Measurements from ENCODE around the gene TECPR1.

Gene TECPR1

GRCh38 chr7:98214811-98215321, 37.2 kb downstream of the TECPR1 start:
- H3K27ac ChIP-seq: no peak overlapping the region
- DNase-seq (ENCODE audit: low read depth, low spot score): no peak

- no peak overlapping the region for H3K27ac ChIP-seq
- DNase-seq (ENCODE audit: low read depth, low spot score): no peak
Observed at GRCh38 chr7:98213888-98214810, 37.9 kb downstream of the TECPR1 start.

DNA sequence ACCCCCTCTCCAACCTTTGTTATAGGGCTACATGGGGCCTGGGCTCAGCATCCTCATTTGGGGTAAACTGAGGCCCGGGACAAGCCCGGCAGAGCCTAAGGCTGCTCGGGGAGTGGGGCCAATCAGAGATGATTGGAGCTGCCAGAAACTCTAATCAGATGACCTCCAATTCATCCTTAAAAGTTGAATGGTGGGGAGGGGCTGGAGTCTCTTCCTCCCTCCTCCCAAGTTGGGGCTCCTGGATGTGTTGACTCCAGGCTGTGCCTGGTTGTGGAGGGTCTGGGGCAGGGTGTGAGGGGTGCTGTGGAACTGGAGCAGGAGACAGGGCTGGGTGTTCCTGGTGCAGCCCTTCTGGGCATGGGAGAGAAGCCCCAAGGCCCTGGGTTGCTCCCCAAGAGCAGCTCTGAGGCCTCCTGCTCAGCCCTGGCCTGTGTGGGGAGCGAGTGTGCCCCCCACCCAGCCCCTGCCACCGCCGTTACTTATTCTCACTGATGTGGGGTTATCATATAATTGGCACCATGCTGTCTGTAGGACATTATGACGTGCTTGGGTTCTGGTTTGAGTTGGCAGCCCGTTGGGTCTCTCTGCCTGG, 38.6 kb downstream of the TECPR1 start:
- no peak for DNase-seq (ENCODE audit: low read depth, low spot score)
- no peak overlapping the region for H3K27ac ChIP-seq

- H3K27ac ChIP-seq: no peak overlapping the region
- no peak for DNase-seq (ENCODE audit: low read depth, low spot score)
Observed at GRCh38 chr7:98212532-98213041, 39.4 kb downstream of the TECPR1 start.

DNA sequence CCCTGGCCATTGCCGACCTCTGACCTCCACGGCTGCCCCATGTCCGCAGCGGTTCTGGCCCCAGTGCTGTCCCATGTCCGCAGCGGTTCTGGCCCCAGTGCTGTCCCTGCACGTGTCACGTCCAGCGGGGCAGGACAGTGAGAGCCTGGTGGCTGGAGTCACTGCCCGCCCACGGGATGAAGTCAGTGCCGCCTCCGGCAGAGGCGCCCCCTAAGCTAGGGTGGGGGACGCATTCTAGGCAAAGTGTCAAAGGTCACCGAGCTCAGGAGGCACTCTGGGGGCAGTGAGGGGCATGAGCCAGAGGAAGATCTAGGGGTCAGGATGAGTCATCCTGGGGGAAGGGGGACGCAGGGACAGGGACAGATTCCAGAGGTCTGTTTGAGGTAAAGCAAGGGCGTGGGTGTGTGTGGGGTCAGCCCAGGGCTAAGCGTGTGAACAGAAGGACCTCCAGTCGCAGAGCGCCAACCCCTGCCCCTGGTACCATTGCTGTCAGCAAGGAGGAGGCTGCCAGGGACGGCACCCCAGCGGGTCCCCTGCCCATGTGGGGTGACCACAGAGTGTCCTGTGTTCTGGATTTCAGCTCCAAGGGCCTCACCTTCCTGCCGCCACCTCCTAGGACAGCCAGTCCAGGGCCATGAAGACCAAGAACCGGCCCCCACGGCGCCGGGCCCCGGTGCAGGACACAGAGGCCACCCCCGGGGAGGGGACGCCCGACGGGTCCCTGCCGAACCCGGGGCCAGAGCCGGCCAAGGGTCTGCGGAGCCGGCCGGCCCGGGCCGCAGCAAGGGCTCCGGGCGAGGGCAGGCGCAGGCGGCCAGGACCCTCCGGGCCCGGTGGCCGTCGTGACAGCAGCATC, 40.1 kb downstream of the TECPR1 start:
- no peak for DNase-seq (ENCODE audit: low read depth, low spot score)
- H3K27ac ChIP-seq: no peak overlapping the region

- no peak for DNase-seq (ENCODE audit: low read depth, low spot score)
- H3K27ac ChIP-seq: no peak within 1 kb of the TSS
Observed at GRCh38 chr7:98211221-98211675, 40.8 kb downstream of the TECPR1 start, which contains the start of gene BHLHA15. Gene BHLHA15 (plus strand): TSS chr7:98211439. CDS start chr7:98212310, 871 bp downstream.

GRCh38 chr7:98210513-98211220, 41.4 kb downstream of the TECPR1 start:
- no peak overlapping the region for H3K27ac ChIP-seq
- no peak for DNase-seq (ENCODE audit: low read depth, low spot score)

GRCh38 chr7:98209166-98209920, 42.7 kb downstream of the TECPR1 start:
- no peak overlapping the region for H3K27ac ChIP-seq
- no peak for DNase-seq (ENCODE audit: low read depth, low spot score)

DNA sequence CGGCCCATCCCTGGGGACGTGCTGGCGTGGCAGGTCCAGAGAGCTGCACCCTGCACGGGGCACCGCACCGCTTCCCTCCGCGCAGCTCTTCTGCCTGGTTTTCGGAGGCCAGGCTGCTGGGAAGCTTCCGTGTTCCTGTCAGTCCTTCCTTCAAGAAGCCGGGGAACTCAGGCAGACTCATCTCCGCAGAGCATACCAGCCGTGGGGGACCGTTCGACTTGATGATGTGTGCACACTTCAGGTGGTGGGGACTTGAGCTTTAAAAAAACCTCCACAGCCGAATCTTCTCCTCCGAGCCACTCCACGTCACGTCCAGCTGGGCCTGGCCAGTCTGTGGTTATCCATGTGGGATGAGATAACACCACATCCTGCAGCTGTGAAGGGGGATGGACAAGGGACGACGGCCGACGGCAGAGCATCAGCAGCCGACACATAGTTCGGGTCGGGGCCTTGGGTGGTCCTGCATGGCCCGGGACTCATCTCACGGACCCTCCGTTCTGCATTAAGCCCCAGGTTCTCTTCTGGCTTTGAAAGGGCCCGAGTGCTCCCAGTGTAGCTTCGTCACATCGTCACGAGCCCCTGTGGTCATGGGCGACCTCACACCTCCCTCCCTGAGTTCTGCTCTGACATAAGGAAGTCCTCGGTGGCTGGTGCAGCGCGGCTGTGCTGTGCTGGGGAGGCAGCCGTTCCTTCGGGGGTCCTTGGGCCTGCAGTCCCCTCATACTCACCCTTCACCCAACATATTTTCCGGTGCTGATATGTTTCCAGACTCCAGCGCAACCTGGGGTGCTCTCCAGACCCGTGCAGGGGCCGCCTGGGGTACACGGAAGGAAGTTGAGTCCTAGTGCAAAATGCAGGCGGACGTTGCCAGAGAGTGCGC, 45.3 kb downstream of the TECPR1 start:
- no peak for DNase-seq (ENCODE audit: low read depth, low spot score)

DNA sequence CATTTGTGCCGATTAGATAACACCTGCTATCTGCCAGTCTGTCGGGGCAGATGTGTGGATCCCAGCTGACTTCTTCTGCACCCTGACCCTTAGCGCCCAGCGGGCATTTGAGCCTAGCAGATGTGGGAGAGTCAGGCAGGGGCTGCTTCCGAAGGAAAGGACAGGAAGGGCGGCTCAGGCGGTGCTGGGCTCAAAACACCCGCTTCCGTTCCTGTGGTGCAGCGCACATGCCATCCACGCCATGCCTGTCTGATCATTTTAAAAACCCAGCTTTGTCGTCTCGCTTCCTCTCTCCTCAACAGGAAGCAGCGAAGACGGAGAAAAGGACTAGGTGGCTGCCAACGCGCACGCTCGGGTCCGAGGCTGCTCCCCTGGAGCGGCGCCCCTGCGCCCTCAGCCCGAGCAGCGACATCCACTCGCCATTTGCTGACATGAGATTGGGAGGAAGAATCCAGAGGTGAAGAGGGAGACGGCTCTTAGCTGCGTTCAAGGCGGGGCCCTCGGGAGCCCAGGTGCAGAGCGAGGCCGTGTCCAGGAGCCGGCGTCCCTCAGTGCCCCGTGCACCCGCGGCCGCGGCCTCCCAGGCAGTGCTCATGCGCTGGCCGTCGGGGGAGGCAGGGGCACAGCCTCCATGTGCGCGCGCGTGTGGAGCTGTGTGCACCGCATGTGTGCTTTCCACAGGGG, 46.7 kb downstream of the TECPR1 start:
- DNase-seq (ENCODE audit: low read depth, low spot score): no peak

More for the DNA sequence above, 45.3 kb downstream of the TECPR1 start:
- H3K27ac ChIP-seq: no peak overlapping the region

GRCh38 chr7:98204670-98205069, 47.4 kb downstream of the TECPR1 start:
- no peak for DNase-seq (ENCODE audit: low read depth, low spot score)
- H3K27ac ChIP-seq: no peak overlapping the region

More for the DNA sequence above, 46.7 kb downstream of the TECPR1 start:
- H3K27ac ChIP-seq: no peak overlapping the region

GRCh38 chr7:98203964-98204605, 47.9 kb downstream of the TECPR1 start:
- no peak for DNase-seq (ENCODE audit: low read depth, low spot score)
- no peak overlapping the region for H3K27ac ChIP-seq

- no peak overlapping the region for H3K27ac ChIP-seq
Observed at GRCh38 chr7:98203261-98203963, 48.6 kb downstream of the TECPR1 start.

DNA sequence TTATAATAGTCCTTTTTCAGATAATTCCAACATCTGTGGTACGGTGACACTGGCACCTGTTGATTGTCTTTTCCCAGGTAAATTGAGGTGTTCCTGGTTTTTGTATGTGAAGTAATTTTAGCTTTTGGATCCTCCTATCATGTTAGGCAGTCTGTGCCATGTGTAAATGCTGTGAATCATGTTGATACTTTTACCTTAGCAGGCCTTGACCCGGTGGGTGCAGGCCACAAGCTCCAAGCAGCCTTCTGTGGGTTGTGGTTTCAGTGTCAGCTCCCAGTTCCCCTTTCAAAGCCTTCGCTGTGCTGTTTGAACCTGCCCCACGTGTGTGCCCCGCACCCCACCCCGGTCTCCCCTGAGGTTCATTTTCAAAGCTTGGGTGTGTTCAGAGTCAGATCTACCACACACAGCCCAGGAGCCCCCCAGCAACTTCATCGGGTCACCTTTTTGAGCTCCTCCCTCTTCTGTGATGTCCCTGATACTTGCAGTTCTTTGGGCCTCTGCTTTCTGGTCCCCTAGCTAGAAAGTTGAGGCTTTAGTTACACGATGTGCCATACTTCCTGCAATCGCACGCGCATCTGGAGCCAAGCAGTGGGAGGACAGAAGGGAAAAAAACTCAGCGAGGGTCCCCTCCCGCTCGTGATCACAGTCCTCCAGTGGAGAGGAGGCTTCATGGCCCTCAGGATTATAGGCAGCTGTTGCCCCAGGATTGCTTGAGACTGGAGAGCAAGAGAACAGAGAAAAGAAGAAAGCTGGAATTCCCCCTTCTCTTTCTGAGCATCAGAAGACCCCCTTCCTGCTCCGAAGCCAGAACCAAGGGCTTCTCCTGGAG, 49.5 kb downstream of the TECPR1 start:
- DNase-seq (ENCODE audit: low read depth, low spot score): no peak
- H3K27ac ChIP-seq: no peak overlapping the region

More at GRCh38 chr7:98203261-98203963, 48.6 kb downstream of the TECPR1 start:
- no peak for DNase-seq (ENCODE audit: low read depth, low spot score)

DNA sequence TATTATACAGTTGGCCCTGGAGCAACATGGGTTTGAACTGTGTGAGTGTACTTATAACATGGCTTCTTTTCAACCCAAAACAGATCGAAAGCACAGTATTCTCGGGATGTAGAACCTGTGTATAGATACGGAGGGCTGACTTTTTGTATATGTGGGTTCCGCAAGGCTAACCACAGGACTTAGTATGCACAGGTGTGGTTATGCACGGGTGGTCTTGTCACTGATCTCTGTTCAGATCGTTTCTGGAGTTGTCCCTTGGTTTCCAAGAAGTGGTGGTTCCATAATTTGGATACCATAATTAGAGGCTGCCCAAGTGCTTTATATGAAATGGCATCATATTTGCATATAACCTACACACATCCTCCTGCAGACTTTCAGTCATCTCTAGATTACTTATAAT, 51.7 kb downstream of the TECPR1 start:
- H3K27ac ChIP-seq: no peak overlapping the region
- DNase-seq (ENCODE audit: low read depth, low spot score): no peak

All from epithelial cell of prostate (primary cell).